Hepatocyte (in vitro differentiated cells): ENCODE measurements around the gene CPLX1. TPM values are rescaled to one million over a fixed set of nuclear protein-coding genes. Genes with fewer than 3 reads are reported as not detected.

Source experiments
- DNase-seq: peaks from one replicate; pipeline ENCODE4 v3.0.0-alpha.2; 2016; ENCODE audit warnings: low spot score
- H2AFZ ChIP-seq: fragments of 200-600 bp; sonication (generic); 2 replicates; pipeline ENCODE4 v1.6.0; 2016; ENCODE audit warnings: antibody characterized with exemption, mild to moderate bottlenecking
- H3K27ac ChIP-seq: fragments of 200-600 bp; sonication (generic); 2 replicates; pipeline ENCODE4 v1.5.1; 2016; ENCODE audit warnings: mild to moderate bottlenecking
- H3K27me3 ChIP-seq: fragments of 200-600 bp; sonication (generic); 2 replicates; pipeline ENCODE4 v1.6.1; 2016
- H3K36me3 ChIP-seq: fragments of 200-600 bp; sonication (generic); replicated peaks from 2 replicates; pipeline ENCODE4 v1.5.1; 2016; ENCODE audit warnings: low read depth; ENCODE audit not compliant: insufficient read depth
- H3K4me1 ChIP-seq: fragments of 200-600 bp; sonication (generic); 2 replicates; pipeline ENCODE4 v1.5.1; 2016; ENCODE audit warnings: mild to moderate bottlenecking, moderate library complexity; ENCODE audit not compliant: insufficient read depth
- H3K4me2 ChIP-seq: fragments of 200-600 bp; sonication (generic); 2 replicates; pipeline ENCODE4 v1.6.0; 2016
- H3K4me3 ChIP-seq: fragments of 200-600 bp; sonication (generic); 2 replicates; pipeline ENCODE4 v1.5.1; 2016; ENCODE audit warnings: mild to moderate bottlenecking
- H3K79me2 ChIP-seq: fragments of 200-600 bp; sonication (generic); 2 replicates; pipeline ENCODE4 v1.6.0; 2017; ENCODE audit warnings: mild to moderate bottlenecking
- H3K9me2 ChIP-seq: fragments of 200-600 bp; sonication (generic); replicated peaks from 2 replicates; pipeline ENCODE4 v1.6.0; 2017; ENCODE audit warnings: mild to moderate bottlenecking; ENCODE audit not compliant: insufficient read depth
- H3K9me3 ChIP-seq: fragments of 200-600 bp; sonication (generic); 2 replicates; pipeline ENCODE4 v1.5.1; 2016; ENCODE audit warnings: low read depth, mild to moderate bottlenecking
- H4K20me1 ChIP-seq: fragments of 200-600 bp; sonication (generic); 2 replicates; pipeline ENCODE4 v1.6.0; 2016; ENCODE audit warnings: mild to moderate bottlenecking; ENCODE audit not compliant: insufficient read depth, poor library complexity, severe bottlenecking
- EZH2 ChIP-seq: fragments of 200-600 bp; sonication (generic); IDR thresholded peaks from 2 replicates; pipeline ENCODE4 v1.6.1; 2016; ENCODE audit warnings: antibody characterized with exemption, mild to moderate bottlenecking, borderline replicate concordance
- EZH2phosphoT487 ChIP-seq: fragments of 200-600 bp; sonication (generic); IDR thresholded peaks from one replicate; pipeline ENCODE4 v1.6.1; 2018; ENCODE audit warnings: antibody characterized with exemption, mild to moderate bottlenecking, low read depth, moderate library complexity; ENCODE audit not compliant: unreplicated experiment, severe bottlenecking
- WGBS: methylation state at CpG from one replicate; pipeline ENCODE4 v1.1.6; 2016; ENCODE audit warnings: low lambda C conversion rate; ENCODE audit errors: missing lambda C conversion rate; 5-methylcytosine and 5-hydroxymethylcytosine counted together
- polyA plus RNA-seq: library from polyadenylated mRNA; unstranded; fragments of >200 nt; fragmentation: Nextera tagmentation; extraction: Ambion mirVana; gene quantifications from 2 replicates; pipeline ENCODE4 v1.2.1, GENCODE V29; 2016
- total RNA-seq: library from RNA; depleted of rRNA; stranded (reverse); fragments of >200 nt; gene quantifications from 2 replicates; pipeline ENCODE4 v1.2.3, GENCODE V29; 2014
- TF ChIP-seq, protein P1 (sequence below): fragments of 200-600 bp; sonication (generic); IDR thresholded peaks from 2 replicates; pipeline ENCODE4 v1.5.1; 2016; ENCODE audit warnings: antibody characterized with exemption, mild to moderate bottlenecking; ENCODE audit not compliant: poor library complexity

Gene CPLX1
- total and polyA plus RNA-seq, 2 experiments from 2014 or later = 0.30 to 2.0 TPM

DNA sequence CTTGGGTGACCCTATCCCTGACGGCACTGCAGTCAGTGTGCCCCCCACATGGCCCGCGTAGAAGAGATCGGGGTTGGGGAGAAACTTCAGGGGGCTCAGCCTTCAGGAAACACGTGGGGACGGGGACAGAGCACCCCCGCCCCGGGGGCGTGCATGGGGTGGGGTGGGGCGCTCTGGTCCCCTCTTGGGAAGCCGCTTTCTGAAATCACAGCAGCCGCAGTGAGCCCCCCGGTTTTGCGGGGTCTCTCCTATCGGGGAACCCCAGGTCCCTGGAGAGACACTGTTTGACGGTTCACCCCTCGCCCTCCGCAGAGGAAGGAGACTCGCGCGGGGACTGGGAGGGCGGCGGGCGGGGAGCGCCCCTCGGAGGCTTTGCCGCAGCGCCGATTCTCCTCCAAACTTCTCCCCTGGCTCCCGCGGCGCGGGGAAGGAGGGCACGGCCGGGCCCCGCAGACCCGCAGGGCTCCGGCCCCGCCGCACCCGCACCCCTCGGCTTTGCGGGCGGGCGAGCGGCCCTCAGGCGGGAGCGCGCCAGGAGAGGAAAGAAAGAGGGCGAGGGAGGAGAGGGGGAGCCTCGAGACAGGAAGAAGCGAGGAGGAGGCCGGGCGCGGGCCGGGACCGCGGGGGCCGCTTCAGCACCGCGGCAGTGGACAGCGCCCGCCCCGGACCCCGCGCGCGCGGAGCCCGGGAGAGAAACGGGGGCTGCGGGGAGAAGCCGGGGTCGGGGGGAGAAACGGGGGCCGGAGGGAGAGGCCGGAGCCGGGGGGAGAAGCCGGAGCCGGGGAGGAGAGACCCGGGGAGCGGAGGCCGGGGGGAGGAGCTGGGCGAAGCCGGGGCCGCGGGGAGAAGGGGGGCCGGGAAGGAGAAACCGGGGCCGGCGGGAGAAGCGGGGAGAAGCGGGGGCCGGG lies 612 bp downstream of the CPLX1 start:
- WGBS = 30% methylated on average over 28 of the region's 94 CpGs
- peak; percentile 68 for DNase-seq
- H3K4me1 ChIP-seq = no peaks in the 10 kb centered on the region

GRCh38 chr4:824461-825062 lies 1.4 kb downstream of the CPLX1 start:
- no peak overlapping the region for H2AFZ ChIP-seq
- no peak overlapping the region for H3K27ac ChIP-seq
- DNase-seq = no peak
- TF ChIP-seq, protein P1, sequence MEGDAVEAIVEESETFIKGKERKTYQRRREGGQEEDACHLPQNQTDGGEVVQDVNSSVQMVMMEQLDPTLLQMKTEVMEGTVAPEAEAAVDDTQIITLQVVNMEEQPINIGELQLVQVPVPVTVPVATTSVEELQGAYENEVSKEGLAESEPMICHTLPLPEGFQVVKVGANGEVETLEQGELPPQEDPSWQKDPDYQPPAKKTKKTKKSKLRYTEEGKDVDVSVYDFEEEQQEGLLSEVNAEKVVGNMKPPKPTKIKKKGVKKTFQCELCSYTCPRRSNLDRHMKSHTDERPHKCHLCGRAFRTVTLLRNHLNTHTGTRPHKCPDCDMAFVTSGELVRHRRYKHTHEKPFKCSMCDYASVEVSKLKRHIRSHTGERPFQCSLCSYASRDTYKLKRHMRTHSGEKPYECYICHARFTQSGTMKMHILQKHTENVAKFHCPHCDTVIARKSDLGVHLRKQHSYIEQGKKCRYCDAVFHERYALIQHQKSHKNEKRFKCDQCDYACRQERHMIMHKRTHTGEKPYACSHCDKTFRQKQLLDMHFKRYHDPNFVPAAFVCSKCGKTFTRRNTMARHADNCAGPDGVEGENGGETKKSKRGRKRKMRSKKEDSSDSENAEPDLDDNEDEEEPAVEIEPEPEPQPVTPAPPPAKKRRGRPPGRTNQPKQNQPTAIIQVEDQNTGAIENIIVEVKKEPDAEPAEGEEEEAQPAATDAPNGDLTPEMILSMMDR = no peak
- TF ChIP-seq EZH2phosphoT487 (no peak), EZH2 (no peak)
- H3K9me2 ChIP-seq = no peaks in the 10 kb centered on the region
- H3K4me1 ChIP-seq = no peaks in the 10 kb centered on the region
- H3K36me3 ChIP-seq = no peaks in the 10 kb centered on the region
- H3K9me3 ChIP-seq = no peaks in the 10 kb centered on the region
- WGBS = 21% methylated on average over 23 of the region's 23 CpGs
- no peak overlapping the region for H3K4me3 ChIP-seq
- H3K79me2 ChIP-seq = no peaks in the 10 kb centered on the region
- peaks cover 63% of the 10 kb centered on the region for H3K27me3 ChIP-seq
- H4K20me1 ChIP-seq = no peaks in the 10 kb centered on the region
- peak overlapping the region; percentile 93 for H3K4me2 ChIP-seq

More for the DNA sequence above, 612 bp downstream of the CPLX1 start:
- no peaks in the 10 kb centered on the region for H4K20me1 ChIP-seq
- TF ChIP-seq, protein P1 = no peak
- TF ChIP-seq EZH2 (peak; percentile 84), EZH2phosphoT487 (peak; percentile 80)
- no peaks in the 10 kb centered on the region for H3K9me2 ChIP-seq
- no peaks in the 10 kb centered on the region for H3K79me2 ChIP-seq
- H3K27me3 ChIP-seq = peaks cover 63% of the 10 kb centered on the region
- H2AFZ ChIP-seq = no peak overlapping the region
- H3K36me3 ChIP-seq = no peaks in the 10 kb centered on the region
- H3K27ac ChIP-seq = no peak overlapping the region
- peak overlapping the region; percentile 36 for H3K4me3 ChIP-seq
- peak overlapping the region; percentile 93 for H3K4me2 ChIP-seq
- no peaks in the 10 kb centered on the region for H3K9me3 ChIP-seq

DNA sequence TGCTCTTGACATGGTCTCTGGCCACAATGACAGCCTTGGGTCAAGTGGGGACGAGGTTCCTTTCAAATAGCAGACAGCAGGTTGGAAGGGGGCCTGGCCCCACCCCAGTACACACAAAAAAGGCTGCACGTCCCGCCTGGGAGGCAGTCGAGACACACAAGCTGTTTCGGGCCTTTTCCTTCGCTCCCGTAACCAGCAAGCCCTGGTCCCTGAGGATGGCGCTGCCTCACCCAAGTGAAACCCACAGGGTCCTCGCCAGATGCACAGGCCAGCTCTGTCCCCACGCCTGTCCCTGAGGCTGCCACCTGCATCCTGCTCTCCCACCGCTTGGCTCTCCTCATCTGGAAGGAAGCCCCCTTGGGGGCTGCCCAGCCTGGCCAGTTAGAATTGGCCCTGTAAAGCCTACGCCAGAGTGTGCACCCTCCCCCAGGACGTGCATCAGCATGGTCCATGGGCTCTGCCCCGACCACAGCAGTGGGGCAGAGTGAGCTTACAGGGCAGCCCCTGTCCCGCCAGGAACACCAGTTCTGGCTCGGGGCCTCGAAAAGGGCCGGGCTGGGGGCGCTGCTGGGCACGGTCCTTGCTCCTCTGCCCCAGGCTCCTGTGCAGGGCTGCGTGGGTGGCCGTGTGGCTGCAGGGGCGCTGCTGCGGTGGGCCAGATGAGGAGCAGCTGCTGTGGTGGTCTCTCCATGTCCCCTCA lies 2.0 kb downstream of the CPLX1 start:
- Histone ChIP-seq H3K9me3 (no peaks in the 10 kb centered on the region), H3K27ac (no peak overlapping the region), H3K4me1 (no peaks in the 10 kb centered on the region), H3K79me2 (no peaks in the 10 kb centered on the region), H3K9me2 (no peaks in the 10 kb centered on the region), H3K36me3 (no peaks in the 10 kb centered on the region), H3K27me3 (peaks cover 63% of the 10 kb centered on the region), H2AFZ (no peak overlapping the region), H3K4me3 (no peak overlapping the region), H4K20me1 (no peaks in the 10 kb centered on the region), H3K4me2 (no peak overlapping the region)
- DNase-seq = no peak
- TF ChIP-seq, protein P1 = no peak
- TF ChIP-seq EZH2 (no peak), EZH2phosphoT487 (no peak)
- 54% methylated on average over 24 of the region's 24 CpGs for WGBS
